Esophagus (tissue), 2 donors: Measurements from ENCODE around the gene NUP85. TPM values are rescaled to one million over a fixed set of nuclear protein-coding genes. Genes with fewer than 3 reads are reported as not detected.

Experiments
- polyA plus RNA-seq, 2 donors: library from polyadenylated mRNA; stranded (reverse); fragments of 200-250 nt; gene quantifications; one replicate each; pipeline ENCODE4 v1.2.3, GENCODE V29; 2013
- donor health status: healthy with polysubstance abuse.
- donor health status: Bipolar disorder and iron deficiency.

Gene NUP85
- polyA plus RNA-seq, 2 donors: 31.1 to 37.1 TPM

Other genes starting within 250 kb of the NUP85 start
- gene HID1, start 232.9 kb upstream of the NUP85 start, polyA plus RNA-seq: 1 to 10 TPM; 2.7 to 6.6 TPM
- gene CDR2L, start 218.0 kb upstream of the NUP85 start, polyA plus RNA-seq: 1 to 10 TPM; 3.6 to 4.3 TPM
- 10 to 100 TPM; 31.8 to 42.4 TPM for gene MRPL58, start 193.0 kb upstream of the NUP85 start, polyA plus RNA-seq
- gene ATP5PD, start 158.7 kb upstream of the NUP85 start, polyA plus RNA-seq: 100 to 1,000 TPM; 465 to 697 TPM
- gene KCTD2, start 158.5 kb upstream of the NUP85 start, polyA plus RNA-seq: 10 to 100 TPM in 1 of 2 donors, 1 to 10 TPM in 1; 10.0 to 11.5 TPM
- 1 to 10 TPM; 8.7 to 10.0 TPM for gene SLC16A5, start 117.7 kb upstream of the NUP85 start, polyA plus RNA-seq
- 1 to 10 TPM; 6.3 to 7.0 TPM for gene ARMC7, start 95.7 kb upstream of the NUP85 start, polyA plus RNA-seq
- gene NT5C, start 73.9 kb upstream of the NUP85 start, polyA plus RNA-seq: 10 to 100 TPM; 64.2 to 79.0 TPM
- 100 to 1,000 TPM; 292 to 300 TPM for gene JPT1, start 51.2 kb upstream of the NUP85 start, polyA plus RNA-seq
- gene SUMO2, start 22.7 kb upstream of the NUP85 start, polyA plus RNA-seq: 10 to 100 TPM; 68.8 to 76.0 TPM
- 10 to 100 TPM; 22.8 to 33.2 TPM for gene GGA3, start 55.9 kb downstream of the NUP85 start, polyA plus RNA-seq
- gene MRPS7, start 56.2 kb downstream of the NUP85 start, polyA plus RNA-seq: 10 to 100 TPM; 44.8 to 70.5 TPM
- gene MIF4GD, start 65.6 kb downstream of the NUP85 start, polyA plus RNA-seq: 10 to 100 TPM in 1 of 2 donors, 1 to 10 TPM in 1; 9.3 to 23.3 TPM
- gene SLC25A19, start 83.8 kb downstream of the NUP85 start, polyA plus RNA-seq: 1 to 10 TPM; 7.8 to 9.3 TPM
- gene GRB2, start 200.0 kb downstream of the NUP85 start, polyA plus RNA-seq: 10 to 100 TPM; 23.2 to 36.6 TPM